GM19025 (cell line): Measurements from ENCODE around the gene ACVR1C.
"Not testable (repeated sequence)": the region's sequence is repeated elsewhere in the genome, so short reads cannot be mapped to it uniquely, and the experiment has no call there.

Source experiments
- ATAC-seq: cut with Tn5 transposase; IDR thresholded peaks from one replicate; pipeline ENCODE4 v1.9.1; 2021; ENCODE audit warnings: mild to moderate bottlenecking, low read depth, moderate library complexity; ENCODE audit not compliant: unreplicated experiment

The ACVR1C gene

GRCh38 chr2:157587576-157587975 lies 41.1 kb downstream of the ACVR1C start:
- no peak for ATAC-seq

GRCh38 chr2:157574165-157574564 lies 54.5 kb downstream of the ACVR1C start:
- ATAC-seq: no peak

GRCh38 chr2:157572725-157573124 lies 55.9 kb downstream of the ACVR1C start:
- no peak for ATAC-seq

- not testable (repeated sequence) for ATAC-seq
Observed at GRCh38 chr2:157566623-157567022, 62.0 kb downstream of the ACVR1C start.

GRCh38 chr2:157566113-157566512 lies 62.6 kb downstream of the ACVR1C start:
- not testable (repeated sequence) for ATAC-seq

- no peak for ATAC-seq
Observed at GRCh38 chr2:157565550-157565949, 63.1 kb downstream of the ACVR1C start.

GRCh38 chr2:157559890-157560289 lies 68.8 kb downstream of the ACVR1C start:
- ATAC-seq: no peak

- ATAC-seq: no peak
Observed at GRCh38 chr2:157559461-157559860, 69.2 kb downstream of the ACVR1C start.

GRCh38 chr2:157559061-157559460 lies 69.6 kb downstream of the ACVR1C start:
- no peak for ATAC-seq

GRCh38 chr2:157557770-157558169 lies 70.9 kb downstream of the ACVR1C start:
- no peak for ATAC-seq

GRCh38 chr2:157540102-157540501 lies 88.6 kb downstream of the ACVR1C start:
- ATAC-seq: no peak

GRCh38 chr2:157538064-157538463 lies 90.6 kb downstream of the ACVR1C start:
- no peak for ATAC-seq

- no peak for ATAC-seq
Observed at GRCh38 chr2:157536815-157537214, 91.8 kb downstream of the ACVR1C start.

- no peak for ATAC-seq
Observed at GRCh38 chr2:157528963-157529751, 99.5 kb downstream of the ACVR1C start.

GRCh38 chr2:157526070-157526469 lies 102.6 kb downstream of the ACVR1C start:
- no peak for ATAC-seq

- ATAC-seq: no peak
Observed at GRCh38 chr2:157523270-157524247, 105.1 kb downstream of the ACVR1C start.

- not testable (repeated sequence) for ATAC-seq
Observed at GRCh38 chr2:157514966-157515365, 113.7 kb downstream of the ACVR1C start.

- ATAC-seq: no peak
Observed at GRCh38 chr2:157509744-157510143, 118.9 kb downstream of the ACVR1C start.

GRCh38 chr2:157508676-157509075 lies 120.0 kb downstream of the ACVR1C start:
- no peak for ATAC-seq

GRCh38 chr2:157506586-157506985 lies 122.1 kb downstream of the ACVR1C start:
- ATAC-seq: no peak

- no peak for ATAC-seq
Observed at GRCh38 chr2:157504623-157505022, 124.0 kb downstream of the ACVR1C start.
